ENCODE data around the gene CLIC4.
"Not testable (repeated sequence)": the region's sequence is repeated elsewhere in the genome, so short reads cannot be mapped to it uniquely, and the experiment has no call there.

CLIC4 gene

GRCh38 chr1:24717887-24718650, 27.2 kb upstream of the CLIC4 start:
- H3K27ac ChIP-seq (ENCODE audit: insufficient read depth, low read length, poor library complexity, severe bottlenecking) = no peak overlapping the region
- no peaks in the 10 kb centered on the region for H3K9me3 ChIP-seq (ENCODE audit: control insufficient read depth, low read length)
- H3K36me3 ChIP-seq (ENCODE audit: control insufficient read depth, insufficient read depth, low read length) = no peaks in the 10 kb centered on the region
- H3K27me3 ChIP-seq (replicated peaks; ENCODE audit: control insufficient read depth, insufficient read depth, low read length, poor library complexity, severe bottlenecking) = no peaks in the 10 kb centered on the region
- no peaks in the 10 kb centered on the region for H3K4me1 ChIP-seq (ENCODE audit: control insufficient read depth, insufficient read depth, low read length, poor library complexity, severe bottlenecking)
- DNase-seq = no peak
- H3K4me3 ChIP-seq (ENCODE audit: insufficient read depth, low read depth, low read length, poor library complexity, severe bottlenecking) = no peak overlapping the region

GRCh38 chr1:24720152-24720551, 25.1 kb upstream of the CLIC4 start:
- Histone ChIP-seq H3K27ac (ENCODE audit: insufficient read depth, low read length, poor library complexity, severe bottlenecking) (no peak overlapping the region), H3K9me3 (ENCODE audit: control insufficient read depth, low read length) (no peaks in the 10 kb centered on the region), H3K4me3 (ENCODE audit: insufficient read depth, low read depth, low read length, poor library complexity, severe bottlenecking) (no peak overlapping the region), H3K27me3 (replicated peaks; ENCODE audit: control insufficient read depth, insufficient read depth, low read length, poor library complexity, severe bottlenecking) (no peaks in the 10 kb centered on the region), H3K4me1 (ENCODE audit: control insufficient read depth, insufficient read depth, low read length, poor library complexity, severe bottlenecking) (no peaks in the 10 kb centered on the region), H3K36me3 (ENCODE audit: control insufficient read depth, insufficient read depth, low read length) (no peaks in the 10 kb centered on the region)
- DNase-seq = no peak

- no peak overlapping the region for H3K4me3 ChIP-seq (ENCODE audit: insufficient read depth, low read depth, low read length, poor library complexity, severe bottlenecking)
- no peak overlapping the region for H3K27ac ChIP-seq (ENCODE audit: insufficient read depth, low read length, poor library complexity, severe bottlenecking)
- H3K27me3 ChIP-seq (replicated peaks; ENCODE audit: control insufficient read depth, insufficient read depth, low read length, poor library complexity, severe bottlenecking) = no peaks in the 10 kb centered on the region
- H3K9me3 ChIP-seq (ENCODE audit: control insufficient read depth, low read length) = no peaks in the 10 kb centered on the region
- no peaks in the 10 kb centered on the region for H3K36me3 ChIP-seq (ENCODE audit: control insufficient read depth, insufficient read depth, low read length)
- no peaks in the 10 kb centered on the region for H3K4me1 ChIP-seq (ENCODE audit: control insufficient read depth, insufficient read depth, low read length, poor library complexity, severe bottlenecking)
- no peak for DNase-seq
Measured at GRCh38 chr1:24721533-24721932, 23.7 kb upstream of the CLIC4 start.

- H3K27ac ChIP-seq (ENCODE audit: insufficient read depth, low read length, poor library complexity, severe bottlenecking); DNase-seq: not testable (repeated sequence)
- peak overlapping the region; percentile 28 for H3K4me3 ChIP-seq (ENCODE audit: insufficient read depth, low read depth, low read length, poor library complexity, severe bottlenecking)
Measured at GRCh38 chr1:24722073-24723035, 22.9 kb upstream of the CLIC4 start.

GRCh38 chr1:24724345-24725208, 20.7 kb upstream of the CLIC4 start:
- no peak for DNase-seq
- Histone ChIP-seq H3K4me1 (ENCODE audit: control insufficient read depth, insufficient read depth, low read length, poor library complexity, severe bottlenecking) (no peaks in the 10 kb centered on the region), H3K27ac (ENCODE audit: insufficient read depth, low read length, poor library complexity, severe bottlenecking) (no peak overlapping the region), H3K4me3 (ENCODE audit: insufficient read depth, low read depth, low read length, poor library complexity, severe bottlenecking) (no peak overlapping the region), H3K27me3 (replicated peaks; ENCODE audit: control insufficient read depth, insufficient read depth, low read length, poor library complexity, severe bottlenecking) (no peaks in the 10 kb centered on the region), H3K36me3 (ENCODE audit: control insufficient read depth, insufficient read depth, low read length) (no peaks in the 10 kb centered on the region), H3K9me3 (ENCODE audit: control insufficient read depth, low read length) (no peaks in the 10 kb centered on the region)

More at GRCh38 chr1:24722073-24723035, 22.9 kb upstream of the CLIC4 start:
- H3K9me3 ChIP-seq (ENCODE audit: control insufficient read depth, low read length); H3K27me3 ChIP-seq (replicated peaks; ENCODE audit: control insufficient read depth, insufficient read depth, low read length, poor library complexity, severe bottlenecking); H3K4me1 ChIP-seq (ENCODE audit: control insufficient read depth, insufficient read depth, low read length, poor library complexity, severe bottlenecking); H3K36me3 ChIP-seq (ENCODE audit: control insufficient read depth, insufficient read depth, low read length): not testable (repeated sequence)

GRCh38 chr1:24725209-24725651, 20.0 kb upstream of the CLIC4 start:
- H3K27me3 ChIP-seq (replicated peaks; ENCODE audit: control insufficient read depth, insufficient read depth, low read length, poor library complexity, severe bottlenecking) = no peaks in the 10 kb centered on the region
- H3K36me3 ChIP-seq (ENCODE audit: control insufficient read depth, insufficient read depth, low read length) = no peaks in the 10 kb centered on the region
- no peaks in the 10 kb centered on the region for H3K4me1 ChIP-seq (ENCODE audit: control insufficient read depth, insufficient read depth, low read length, poor library complexity, severe bottlenecking)
- H3K9me3 ChIP-seq (ENCODE audit: control insufficient read depth, low read length) = no peaks in the 10 kb centered on the region
- H3K27ac ChIP-seq (ENCODE audit: insufficient read depth, low read length, poor library complexity, severe bottlenecking) = no peak overlapping the region
- H3K4me3 ChIP-seq (ENCODE audit: insufficient read depth, low read depth, low read length, poor library complexity, severe bottlenecking) = no peak overlapping the region
- DNase-seq = no peak

GRCh38 chr1:24726741-24727140, 18.5 kb upstream of the CLIC4 start:
- Histone ChIP-seq H3K27me3 (replicated peaks; ENCODE audit: control insufficient read depth, insufficient read depth, low read length, poor library complexity, severe bottlenecking) (no peaks in the 10 kb centered on the region), H3K4me1 (ENCODE audit: control insufficient read depth, insufficient read depth, low read length, poor library complexity, severe bottlenecking) (no peaks in the 10 kb centered on the region), H3K36me3 (ENCODE audit: control insufficient read depth, insufficient read depth, low read length) (no peaks in the 10 kb centered on the region), H3K4me3 (ENCODE audit: insufficient read depth, low read depth, low read length, poor library complexity, severe bottlenecking) (no peak overlapping the region), H3K9me3 (ENCODE audit: control insufficient read depth, low read length) (no peaks in the 10 kb centered on the region), H3K27ac (ENCODE audit: insufficient read depth, low read length, poor library complexity, severe bottlenecking) (no peak overlapping the region)
- DNase-seq = no peak

GRCh38 chr1:24727501-24728216, 17.6 kb upstream of the CLIC4 start:
- no peak for DNase-seq
- Histone ChIP-seq H3K9me3 (ENCODE audit: control insufficient read depth, low read length) (no peaks in the 10 kb centered on the region), H3K36me3 (ENCODE audit: control insufficient read depth, insufficient read depth, low read length) (no peaks in the 10 kb centered on the region), H3K4me3 (ENCODE audit: insufficient read depth, low read depth, low read length, poor library complexity, severe bottlenecking) (no peak overlapping the region), H3K27me3 (replicated peaks; ENCODE audit: control insufficient read depth, insufficient read depth, low read length, poor library complexity, severe bottlenecking) (no peaks in the 10 kb centered on the region), H3K4me1 (ENCODE audit: control insufficient read depth, insufficient read depth, low read length, poor library complexity, severe bottlenecking) (no peaks in the 10 kb centered on the region), H3K27ac (ENCODE audit: insufficient read depth, low read length, poor library complexity, severe bottlenecking) (no peak overlapping the region)

- DNase-seq = no peak
- Histone ChIP-seq H3K36me3 (ENCODE audit: control insufficient read depth, insufficient read depth, low read length) (no peaks in the 10 kb centered on the region), H3K9me3 (ENCODE audit: control insufficient read depth, low read length) (no peaks in the 10 kb centered on the region), H3K4me1 (ENCODE audit: control insufficient read depth, insufficient read depth, low read length, poor library complexity, severe bottlenecking) (no peaks in the 10 kb centered on the region), H3K27ac (ENCODE audit: insufficient read depth, low read length, poor library complexity, severe bottlenecking) (no peak overlapping the region), H3K27me3 (replicated peaks; ENCODE audit: control insufficient read depth, insufficient read depth, low read length, poor library complexity, severe bottlenecking) (no peaks in the 10 kb centered on the region), H3K4me3 (ENCODE audit: insufficient read depth, low read depth, low read length, poor library complexity, severe bottlenecking) (no peak overlapping the region)
Measured at GRCh38 chr1:24728982-24729381, 16.3 kb upstream of the CLIC4 start.
